GM12865 (cell line): Measurements from ENCODE around the gene LONP2.
"Not testable (repeated sequence)": the region's sequence is repeated elsewhere in the genome, so short reads cannot be mapped to it uniquely, and the experiment has no call there.

Experiments
- DNase-seq: peaks from one replicate; pipeline ENCODE4 v3.0.0; 2010; ENCODE audit warnings: low read depth
- H3K4me3 ChIP-seq: 2 replicates; pipeline ENCODE4 v1.5.1; 2011; ENCODE audit warnings: mild to moderate bottlenecking, low read depth, low read length, control low read depth
- CTCF ChIP-seq: IDR thresholded peaks from 2 replicates; pipeline ENCODE4 v1.5.1; 2011; ENCODE audit warnings: low read length, control low read depth, low read depth, inconsistent platforms; ENCODE audit not compliant: insufficient read depth; ENCODE audit errors: missing control alignments

LONP2 gene

GRCh38 chr16:48371393-48371780 is 127.3 kb downstream of the LONP2 start:
- no peak for DNase-seq
- no peak overlapping the region for H3K4me3 ChIP-seq
- no peak for TF ChIP-seq CTCF

- no peak overlapping the region for H3K4me3 ChIP-seq
- TF ChIP-seq CTCF, result no peak
- DNase-seq, result no peak
Measured at GRCh38 chr16:48372744-48373143, 128.6 kb downstream of the LONP2 start.

GRCh38 chr16:48373258-48374029 is 129.3 kb downstream of the LONP2 start:
- DNase-seq, result no peak
- H3K4me3 ChIP-seq, result no peak overlapping the region
- TF ChIP-seq CTCF, result no peak

- no peak for TF ChIP-seq CTCF
- DNase-seq, result no peak
- H3K4me3 ChIP-seq, result no peak overlapping the region
Measured at GRCh38 chr16:48374255-48374654, 130.2 kb downstream of the LONP2 start.

- not testable (repeated sequence) for DNase-seq, H3K4me3 ChIP-seq
Measured at GRCh38 chr16:48377301-48377700, 133.2 kb downstream of the LONP2 start.

GRCh38 chr16:48378276-48378675 is 134.2 kb downstream of the LONP2 start:
- DNase-seq, result no peak
- H3K4me3 ChIP-seq, result no peak overlapping the region
- no peak for TF ChIP-seq CTCF

GRCh38 chr16:48378836-48379235 is 134.7 kb downstream of the LONP2 start:
- no peak for DNase-seq
- no peak overlapping the region for H3K4me3 ChIP-seq
- TF ChIP-seq CTCF, result no peak
